GM18909 (cell line): ENCODE measurements around the gene ACVRL1.
A peak's percentile ranks its signal among the peaks of the same experiment; 100 is the strongest.

Source experiments
- ATAC-seq: cut with Tn5 transposase; IDR thresholded peaks from one replicate; pipeline ENCODE4 v1.9.1; 2021; ENCODE audit warnings: mild to moderate bottlenecking; ENCODE audit not compliant: unreplicated experiment, poor library complexity

ACVRL1 gene

GRCh38 chr12:51932218-51933076, 25.1 kb downstream of the ACVRL1 start:
- ATAC-seq = no peak

- ATAC-seq = no peak
Measured at GRCh38 chr12:51934080-51934479, 26.8 kb downstream of the ACVRL1 start.

- no peak for ATAC-seq
Measured at GRCh38 chr12:51937926-51938325, 30.6 kb downstream of the ACVRL1 start.

- no peak for ATAC-seq
Measured at GRCh38 chr12:51938726-51939125, 31.4 kb downstream of the ACVRL1 start.

- ATAC-seq = no peak
Measured at GRCh38 chr12:51941011-51941581, 33.8 kb downstream of the ACVRL1 start.

- ATAC-seq = no peak
Measured at GRCh38 chr12:51941604-51942003, 34.3 kb downstream of the ACVRL1 start.

- ATAC-seq = no peak
Measured at GRCh38 chr12:51942056-51942455, 34.8 kb downstream of the ACVRL1 start.

GRCh38 chr12:51942501-51943000, 35.2 kb downstream of the ACVRL1 start:
- ATAC-seq = no peak

GRCh38 chr12:51943346-51943745, 36.0 kb downstream of the ACVRL1 start:
- ATAC-seq = no peak

- no peak for ATAC-seq
Measured at GRCh38 chr12:51944608-51945233, 37.4 kb downstream of the ACVRL1 start.

GRCh38 chr12:51947246-51947996, 40.1 kb downstream of the ACVRL1 start:
- no peak for ATAC-seq

- ATAC-seq = no peak
Measured at GRCh38 chr12:51948066-51948465, 40.8 kb downstream of the ACVRL1 start.

GRCh38 chr12:51949342-51950030, 42.2 kb downstream of the ACVRL1 start:
- no peak for ATAC-seq

- no peak for ATAC-seq
Measured at GRCh38 chr12:51950682-51951198, 43.4 kb downstream of the ACVRL1 start.

- ATAC-seq = peak; percentile 88
Measured at GRCh38 chr12:51951199-51951842, 44.0 kb downstream of the ACVRL1 start, which contains the start of gene ACVR1B. ACVR1B (plus strand) TSS chr12:51951699; CDS start chr12:51951744, 45 bp downstream.

- peak; percentile 15 for ATAC-seq
Measured at GRCh38 chr12:51951843-51952722, 44.8 kb downstream of the ACVRL1 start.

GRCh38 chr12:51953089-51953488, 45.8 kb downstream of the ACVRL1 start:
- ATAC-seq = no peak

- ATAC-seq = no peak
Measured at GRCh38 chr12:51953864-51954263, 46.6 kb downstream of the ACVRL1 start.
